Kidney epithelial cell (primary cell): Measurements from ENCODE around the gene RNMT. TPM values are rescaled to one million over a fixed set of nuclear protein-coding genes. Genes with fewer than 3 reads are reported as not detected.

Experiments
- DNase-seq: peaks from one replicate; pipeline ENCODE4 v3.0.0-alpha.2; 2010; ENCODE audit warnings: low read depth
- H3K27me3 ChIP-seq: 2 replicates; pipeline ENCODE4 v1.6.0; 2011; ENCODE audit warnings: low read length; ENCODE audit not compliant: control insufficient read depth, insufficient read depth
- H3K36me3 ChIP-seq: 2 replicates; pipeline ENCODE4 v1.5.1; 2011; ENCODE audit warnings: low read length; ENCODE audit not compliant: control insufficient read depth, insufficient read depth
- H3K4me3 ChIP-seq: 2 replicates; pipeline ENCODE4 v1.5.1; 2011; ENCODE audit warnings: low read depth, mild to moderate bottlenecking, control low read depth, low read length
- CTCF ChIP-seq: IDR thresholded peaks from 2 replicates; pipeline ENCODE4 v1.5.1; 2011; ENCODE audit warnings: mild to moderate bottlenecking, moderate library complexity, low read length, control low read depth, inconsistent platforms; ENCODE audit not compliant: insufficient read depth, poor library complexity, severe bottlenecking
- total RNA-seq: library from RNA; depleted of rRNA; stranded (reverse); fragments of >200 nt; gene quantifications from 2 replicates; pipeline ENCODE4 v1.2.3, GENCODE V29; 2015

Gene RNMT
- total RNA-seq, 1 donor from 2014 or later, result 46.3 TPM

DNA sequence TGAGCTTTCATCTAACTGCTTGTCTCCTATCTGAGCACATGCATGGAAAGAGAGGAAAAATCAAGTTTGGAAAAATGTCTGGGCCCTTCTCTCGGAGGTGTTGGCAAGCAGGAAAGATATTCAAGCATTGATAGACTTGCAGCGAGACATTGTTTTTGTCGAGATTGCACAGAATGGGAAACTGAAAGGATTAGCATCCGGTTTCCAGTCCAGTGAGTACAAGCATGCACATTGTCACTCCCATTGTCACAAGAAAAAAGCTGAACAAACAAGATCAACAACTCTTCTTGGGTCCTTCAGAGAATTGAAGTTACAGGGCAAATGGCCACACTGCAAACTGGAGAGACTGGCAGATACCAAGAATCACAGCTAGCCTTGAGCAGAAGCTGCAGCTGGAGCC, 77.8 kb downstream of the RNMT start:
- no peak for DNase-seq
- no peak for TF ChIP-seq CTCF
- no peaks in the 10 kb centered on the region for H3K36me3 ChIP-seq
- no peak overlapping the region for H3K4me3 ChIP-seq
- no peaks in the 10 kb centered on the region for H3K27me3 ChIP-seq

DNA sequence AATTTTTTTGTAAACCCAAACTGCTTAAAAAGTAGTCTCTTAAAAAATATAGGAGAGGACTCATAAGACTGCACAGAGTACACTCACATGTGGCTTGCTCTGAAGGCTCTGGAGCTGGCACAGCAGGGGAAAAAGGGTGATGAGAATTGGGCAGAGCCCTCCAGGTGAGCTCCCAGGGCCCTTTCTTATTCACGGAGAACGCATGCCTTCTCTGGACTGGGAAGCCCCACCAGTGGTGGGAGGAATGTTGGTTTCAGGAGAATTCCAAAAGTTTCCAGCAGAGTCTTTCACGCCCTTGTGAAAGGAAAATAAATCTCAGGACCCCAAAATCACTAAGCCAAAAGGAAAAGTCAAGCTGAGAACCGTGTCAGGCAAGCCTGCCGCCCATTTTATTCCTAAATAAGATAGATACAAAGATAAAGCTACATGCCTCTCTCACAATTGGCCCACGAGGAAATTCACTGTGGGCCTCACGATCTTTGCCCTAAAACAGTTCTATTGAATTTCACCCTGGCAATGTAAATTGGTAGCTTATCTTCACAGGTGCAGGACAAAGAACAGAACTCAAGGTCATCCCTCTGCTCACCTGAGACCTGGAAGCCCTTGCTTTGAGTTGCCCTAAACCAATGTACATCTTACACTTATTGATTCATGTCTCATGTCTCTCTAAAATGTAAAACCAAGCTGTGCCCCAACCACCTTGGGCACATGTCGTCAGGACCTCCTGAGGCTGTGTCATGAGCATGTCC, 82.0 kb downstream of the RNMT start:
- no peak overlapping the region for H3K4me3 ChIP-seq
- no peak for DNase-seq
- H3K27me3 ChIP-seq, result no peaks in the 10 kb centered on the region
- no peak for TF ChIP-seq CTCF
- H3K36me3 ChIP-seq, result no peaks in the 10 kb centered on the region

- H3K36me3 ChIP-seq, result no peaks in the 10 kb centered on the region
- no peaks in the 10 kb centered on the region for H3K27me3 ChIP-seq
- no peak overlapping the region for H3K4me3 ChIP-seq
- no peak for DNase-seq
- TF ChIP-seq CTCF, result no peak
These were observed 82.6 kb downstream of the RNMT start for GRCh38 chr18:13809043-13809430.

- Histone ChIP-seq H3K36me3 (no peaks in the 10 kb centered on the region), H3K27me3 (no peaks in the 10 kb centered on the region), H3K4me3 (no peak overlapping the region)
- no peak for DNase-seq
- TF ChIP-seq CTCF, result no peak
These were observed 83.2 kb downstream of the RNMT start for GRCh38 chr18:13809531-13810255.

DNA sequence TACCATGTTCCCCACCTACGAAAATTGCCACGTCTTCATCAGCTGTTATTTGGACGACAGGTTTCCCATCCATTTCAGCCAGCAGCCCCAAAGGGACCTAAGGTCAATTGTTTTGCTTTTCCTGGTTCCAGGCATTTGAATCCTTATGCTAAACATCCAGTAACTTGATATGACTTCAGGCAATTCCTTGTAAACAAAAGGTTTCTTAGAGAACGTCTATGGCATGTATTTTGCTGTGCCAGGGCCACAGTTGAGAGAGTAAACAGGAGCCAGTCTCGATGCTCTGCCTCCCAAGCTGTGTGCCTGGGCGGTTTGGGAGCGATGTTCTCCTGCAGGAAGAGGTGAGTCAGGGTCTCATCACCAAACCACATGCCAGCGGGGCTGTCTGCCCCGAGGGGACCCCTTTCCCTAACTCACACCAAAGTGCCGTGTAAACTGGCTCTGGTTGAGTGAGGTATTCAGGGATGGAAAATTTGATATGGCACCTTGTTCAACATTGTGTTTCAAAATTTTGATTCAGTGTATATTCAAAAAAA, 84.5 kb downstream of the RNMT start:
- H3K36me3 ChIP-seq, result no peaks in the 10 kb centered on the region
- TF ChIP-seq CTCF, result no peak
- H3K27me3 ChIP-seq, result no peaks in the 10 kb centered on the region
- no peak for DNase-seq
- H3K4me3 ChIP-seq, result no peak overlapping the region
